ENCODE results near the gene PTPRCAP. TPM values are rescaled to one million over a fixed set of nuclear protein-coding genes. Genes with fewer than 3 reads are reported as not detected.
A peak's percentile ranks its signal among the peaks of the same experiment; 100 is the strongest.

PTPRCAP gene
- total and polyA plus RNA-seq, 9 of the 15 experiments (the other 6 are each of a cell fraction or from before 2014, with no cell fraction given), result 0.22 to 2.0 (median 1.1) TPM; not detected in 4

- FAIRE-seq (no peak), DNase-seq (ENCODE audit: extremely low read depth in 1 of 4, low spot score in 3 of 4) (no peak), ATAC-seq (no peak)
- Histone ChIP-seq H3K27ac (ENCODE audit: extremely low read depth, low read depth, low read length) (peak overlapping the region; percentile 72), H3K4me3 (peak overlapping the region; percentile 76), H3K27me3 (ENCODE audit: control insufficient read depth in 2 of 2, insufficient read depth in 2 of 2, low read length in 2 of 2) (no peaks in the 10 kb centered on the region), H3K9me3 (replicated peaks; ENCODE audit: control insufficient read depth, insufficient read depth, low read depth, low read length) (no peaks in the 10 kb centered on the region), H3K36me3 (ENCODE audit: control insufficient read depth, insufficient read depth, low read length) (no peaks in the 10 kb centered on the region), H2AFZ (ENCODE audit: low read depth, low read length) (peak overlapping the region; percentile 96), H3K4me1 (replicated peaks in 1 of 2; ENCODE audit: control insufficient read depth in 2 of 2, insufficient read depth in 2 of 2, low read length in 2 of 2) (peaks cover 6 to 37% of the 10 kb centered on the region in 2 experiments; a peak in 4 of 5 replicates), H3K79me2 (ENCODE audit: control insufficient read depth, insufficient read depth, low read length) (peaks cover 12% of the 10 kb centered on the region), H3K9ac (ENCODE audit: insufficient read depth in 1 of 2, low read depth in 2 of 2, low read length in 2 of 2) (peak overlapping the region; percentile 76 to 98), H4K20me1 (replicated peaks; ENCODE audit: control insufficient read depth, insufficient read depth, low read length) (no peaks in the 10 kb centered on the region), H3K4me2 (ENCODE audit: insufficient read depth, low read length) (peak overlapping the region; percentile 86), H3K9me1 (ENCODE audit: control insufficient read depth, insufficient read depth, low read length) (no peaks in the 10 kb centered on the region)
- CTCF ChIA-PET (ENCODE audit: low intra/inter-chr PET ratio), result interaction anchor here (0.5 kb wide), 1 partner anchor 44 kb away, joined by 4 read pairs; no protein-coding TSS in a partner anchor
- in situ Hi-C loops (cut with MboI), result no loop called here
- POLR2A ChIA-PET, result no interaction called here
- TSS peak; percentile 40 for BruUV-seq (replicated peaks)
- intact Hi-C loops (cut with micrococcal nuclease), result loop anchor here (1.0 to 5.0 kb wide), 2 partner anchors 47 to 68 kb away; partner anchors contain the start of gene PPP1CA
- 7% methylated on average over 9 of the region's 9 CpGs for WGBS (ENCODE audit: insufficient coverage, low coverage, missing lambda C conversion rate)
- TF ChIP-seq THAP7 (CRISPR knock-in tag; IDR thresholded peaks at IDR 0.05) (no peak), ETV6 (IDR thresholded peaks at IDR 0.05; ENCODE audit: borderline replicate concordance in 1 of 2, low read depth in 2 of 2, low read length in 1 of 2) (no peak), ETV6 (CRISPR knock-in tag; IDR thresholded peaks at IDR 0.05; ENCODE audit: borderline replicate concordance) (no peak), NFE2 (IDR thresholded peaks at IDR 0.05; ENCODE audit: low read depth) (no peak), HOMEZ (CRISPR knock-in tag; IDR thresholded peaks at IDR 0.05) (no peak), REST (IDR thresholded peaks at IDR 0.05; ENCODE audit: borderline replicate concordance) (no peak), REST (CRISPR knock-in tag; IDR thresholded peaks at IDR 0.05; ENCODE audit: low read depth) (0 out of 2 replicates have a peak, but pooled peaks have one; percentile 15), MTA1 (IDR thresholded peaks at IDR 0.05; ENCODE audit: borderline replicate concordance) (peak; percentile 58; the same call in 1 of the 2 replicates), NFRKB (IDR thresholded peaks at IDR 0.05; ENCODE audit: low read depth) (peak; percentile 55; the same call in 1 of the 2 replicates), ZNF324 (CRISPR knock-in tag; IDR thresholded peaks at IDR 0.05) (no peak), TSC22D4 (tag; IDR thresholded peaks at IDR 0.05) (no peak)
Observed at GRCh38 chr11:67469508-67469811, 32.0 kb upstream of the PTPRCAP start.
